Measurements from ENCODE around the gene CLEC5A. TPM values are rescaled to one million over a fixed set of nuclear protein-coding genes. Genes with fewer than 3 reads are reported as not detected.

Gene CLEC5A
- total and polyA plus RNA-seq, 12 donors: 0.09 to 2.1 (median 0.37) TPM

GRCh38 chr7:141979568-141979967 is 32.8 kb upstream of the CLEC5A start:
- no peak overlapping the region for H3K4me3 ChIP-seq
- ATAC-seq: no peak
- peaks cover 0 to 9% (median 0%) of the 10 kb centered on the region in 11 donors for H3K9me3 ChIP-seq
- no peak for TF ChIP-seq CTCF (IDR thresholded peaks at IDR 0.05)
- intact Hi-C loops (cut with DNase I): loop anchor here in 7 of 10 donors (5.0 to 10.0 kb wide), 2 partner anchors 205 to 208 kb away; no protein-coding TSS in a partner anchor
- no peaks in the 10 kb centered on the region for H3K36me3 ChIP-seq
- no peak overlapping the region for H3K27ac ChIP-seq
- no peak for DNase-seq
- 61 to 80% methylated on average over 2 of the region's 2 CpGs for WGBS, 2 donors
- peaks cover 0 to 5% (median 0%) of the 10 kb centered on the region in 9 donors for H3K4me1 ChIP-seq
- H3K27me3 ChIP-seq: no peaks in the 10 kb centered on the region

GRCh38 chr7:141978351-141978750 is 31.6 kb upstream of the CLEC5A start:
- Histone ChIP-seq H3K4me1 (peaks cover 0 to 5% (median 0%) of the 10 kb centered on the region in 9 donors), H3K36me3 (no peaks in the 10 kb centered on the region), H3K27me3 (no peaks in the 10 kb centered on the region), H3K9me3 (peaks cover 0 to 9% (median 0%) of the 10 kb centered on the region in 11 donors), H3K27ac (no peak overlapping the region), H3K4me3 (no peak overlapping the region)
- DNase-seq: no peak
- no peak for ATAC-seq
- no peak for TF ChIP-seq CTCF (IDR thresholded peaks at IDR 0.05)
- 71 to 78% methylated on average over 1 of the region's 1 CpG for WGBS, 2 donors
- intact Hi-C loops (cut with DNase I): loop anchor here in 7 of 10 donors (5.0 to 10.0 kb wide), 2 partner anchors 206 to 209 kb away; no protein-coding TSS in a partner anchor

- no peak for DNase-seq
- Histone ChIP-seq H3K27me3 (no peaks in the 10 kb centered on the region), H3K4me3 (no peak overlapping the region), H3K9me3 (peaks cover 0 to 8% (median 0%) of the 10 kb centered on the region in 11 donors), H3K4me1 (peaks cover 0 to 5% (median 0%) of the 10 kb centered on the region in 9 donors), H3K27ac (no peak overlapping the region), H3K36me3 (no peaks in the 10 kb centered on the region)
- no peak for ATAC-seq
- no peak for TF ChIP-seq CTCF (IDR thresholded peaks at IDR 0.05)
- intact Hi-C loops (cut with DNase I): loop anchor here in 7 of 10 donors (5.0 to 10.0 kb wide), 2 partner anchors 208 to 211 kb away; no protein-coding TSS in a partner anchor
- 34 to 38% methylated on average over 11 of the region's 11 CpGs for WGBS, 2 donors
These were observed 29.9 kb upstream of the CLEC5A start for GRCh38 chr7:141976524-141977245.

GRCh38 chr7:141975806-141976523 is 29.2 kb upstream of the CLEC5A start:
- 17% methylated on average over 21 of the region's 21 CpGs for WGBS, 2 donors
- peak; percentile 55 to 67 for DNase-seq
- intact Hi-C loops (cut with DNase I): loop anchor here in 7 of 10 donors (5.0 to 10.0 kb wide), 2 partner anchors 209 to 211 kb away; no protein-coding TSS in a partner anchor
- peak in 7 of 8 donors; percentile 45 to 76 (median 71) for ATAC-seq
- peak overlapping the region in 1 of 10 donors; percentile 66 for H3K27ac ChIP-seq
- peak overlapping the region in 7 of 10 donors; percentile 5 to 43 (median 27) for H3K4me3 ChIP-seq
- H3K9me3 ChIP-seq: peaks cover 0 to 4% (median 0%) of the 10 kb centered on the region in 11 donors
- H3K4me1 ChIP-seq: peaks cover 0 to 5% (median 0%) of the 10 kb centered on the region in 9 donors
- TF ChIP-seq CTCF (IDR thresholded peaks at IDR 0.05): peak; percentile 26 to 89 (median 74)
- no peaks in the 10 kb centered on the region for H3K27me3 ChIP-seq
- H3K36me3 ChIP-seq: no peaks in the 10 kb centered on the region
